Activated CD8-positive, alpha-beta memory T cell treated with anti-CD3 and anti-CD28 coated beads for 4 hours (primary cell): ENCODE measurements around the gene KRT85.
"Not testable (repeated sequence)": the region's sequence is repeated elsewhere in the genome, so short reads cannot be mapped to it uniquely, and the experiment has no call there.

ENCODE experiments used
- DNase-seq, 2 donors: peaks; one replicate each; pipeline ENCODE4 v3.0.0-alpha.2; 2020; ENCODE audit warnings: low read depth in 2 of 2

KRT85 gene

GRCh38 chr12:52349196-52349595 lies 18.1 kb downstream of the KRT85 start:
- no peak for DNase-seq

- no peak for DNase-seq
Measured at GRCh38 chr12:52347551-52348510, 19.4 kb downstream of the KRT85 start.

DNA sequence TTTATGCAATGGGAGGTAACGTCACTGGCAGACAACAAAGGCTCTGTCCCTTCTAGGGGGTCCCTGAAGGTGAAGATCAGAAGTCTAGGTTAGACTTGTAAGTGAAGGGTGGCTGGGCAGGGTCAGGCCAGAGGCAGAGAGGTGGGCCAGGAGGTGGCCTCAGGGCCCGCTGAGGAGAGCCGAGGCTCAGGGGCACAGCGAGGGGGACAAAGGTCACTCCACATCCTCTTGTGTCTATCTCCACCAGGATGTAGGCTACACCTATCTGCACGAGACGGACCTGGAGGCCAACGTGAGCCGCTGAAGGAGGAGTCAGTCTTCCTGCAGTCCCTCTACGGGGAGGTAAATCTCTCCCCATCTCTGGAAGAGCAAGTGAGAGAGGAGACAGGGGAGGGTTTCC lies 20.3 kb downstream of the KRT85 start:
- DNase-seq, result no peak

DNA sequence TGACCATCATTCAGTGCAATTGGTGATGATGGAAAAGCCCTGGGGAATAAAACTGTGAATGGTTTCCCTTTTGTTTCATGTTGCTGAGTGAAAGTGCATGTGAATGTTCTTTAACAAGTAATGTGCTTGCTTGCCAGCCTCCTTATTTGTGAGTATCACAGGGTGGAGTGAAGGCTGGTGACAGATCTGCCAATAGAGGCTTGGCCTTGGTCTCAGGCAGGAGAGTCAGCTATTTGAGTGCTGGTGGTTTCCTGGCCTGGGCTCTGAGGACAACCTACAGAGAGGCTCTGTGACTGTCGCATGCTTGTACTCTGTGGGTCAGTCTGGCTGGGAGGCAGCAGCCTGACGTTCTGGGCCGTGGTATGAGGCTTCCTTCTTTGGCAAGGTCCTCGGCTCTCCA lies 20.7 kb downstream of the KRT85 start:
- DNase-seq, result no peak

DNA sequence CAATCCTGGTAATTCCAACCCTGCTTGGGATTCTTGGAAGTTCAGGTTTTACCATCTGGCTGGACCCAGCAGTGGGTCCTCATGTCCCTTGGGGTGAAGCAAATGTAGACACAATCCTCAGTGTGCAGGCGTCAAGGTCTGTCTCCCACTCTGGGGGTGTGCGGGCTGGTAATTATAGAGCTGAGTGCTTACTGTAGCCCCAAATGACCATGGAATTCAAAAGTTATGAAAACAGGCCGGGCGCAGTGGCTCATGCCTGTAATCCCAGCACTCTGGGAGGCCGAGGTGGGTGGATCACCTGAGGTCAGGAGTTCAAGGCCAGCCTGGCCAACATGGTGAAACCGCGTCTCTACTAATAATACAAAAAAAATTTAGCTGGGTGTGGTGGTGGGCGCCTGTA lies 22.2 kb downstream of the KRT85 start:
- DNase-seq, result not testable (repeated sequence)

DNA sequence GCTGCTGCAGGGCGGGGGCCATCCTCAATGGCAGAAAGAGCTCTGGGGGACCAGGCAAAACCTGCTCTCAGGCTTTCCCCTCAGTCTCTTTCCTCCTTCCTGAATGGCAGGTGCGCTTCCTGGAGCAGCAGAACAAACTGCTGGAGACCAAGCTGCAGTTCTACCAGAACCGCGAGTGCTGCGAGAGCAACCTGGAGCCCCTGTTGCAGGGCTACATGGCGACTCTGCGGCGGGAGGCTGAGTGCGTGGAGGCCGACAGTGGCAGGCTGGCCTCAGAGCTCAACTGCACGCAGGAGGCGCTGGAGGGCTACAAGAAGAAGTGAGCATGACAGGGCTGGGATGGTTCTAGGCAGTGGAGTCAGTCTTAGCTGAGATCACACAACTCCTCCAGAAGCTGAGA lies 23.2 kb downstream of the KRT85 start:
- DNase-seq, result no peak

DNA sequence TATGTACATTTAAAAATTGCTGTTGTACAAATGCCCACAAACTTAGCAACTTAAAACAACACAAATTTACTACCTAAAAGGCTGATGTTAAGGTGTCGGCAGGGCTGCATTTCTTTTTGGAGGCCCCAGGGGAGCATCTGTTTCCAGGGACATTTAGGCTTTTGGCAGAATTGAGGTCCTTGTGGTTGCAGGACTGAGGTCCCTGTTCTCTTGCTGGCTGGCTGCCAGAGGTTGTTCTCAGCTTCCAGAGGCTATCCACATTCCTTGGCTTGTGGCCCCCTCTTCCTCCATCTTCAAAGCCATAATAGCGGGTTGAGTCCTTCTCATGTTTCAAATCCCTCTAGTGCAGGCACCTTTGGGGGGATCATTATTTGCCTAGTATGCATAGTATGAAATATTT lies 23.7 kb downstream of the KRT85 start:
- no peak for DNase-seq

DNA sequence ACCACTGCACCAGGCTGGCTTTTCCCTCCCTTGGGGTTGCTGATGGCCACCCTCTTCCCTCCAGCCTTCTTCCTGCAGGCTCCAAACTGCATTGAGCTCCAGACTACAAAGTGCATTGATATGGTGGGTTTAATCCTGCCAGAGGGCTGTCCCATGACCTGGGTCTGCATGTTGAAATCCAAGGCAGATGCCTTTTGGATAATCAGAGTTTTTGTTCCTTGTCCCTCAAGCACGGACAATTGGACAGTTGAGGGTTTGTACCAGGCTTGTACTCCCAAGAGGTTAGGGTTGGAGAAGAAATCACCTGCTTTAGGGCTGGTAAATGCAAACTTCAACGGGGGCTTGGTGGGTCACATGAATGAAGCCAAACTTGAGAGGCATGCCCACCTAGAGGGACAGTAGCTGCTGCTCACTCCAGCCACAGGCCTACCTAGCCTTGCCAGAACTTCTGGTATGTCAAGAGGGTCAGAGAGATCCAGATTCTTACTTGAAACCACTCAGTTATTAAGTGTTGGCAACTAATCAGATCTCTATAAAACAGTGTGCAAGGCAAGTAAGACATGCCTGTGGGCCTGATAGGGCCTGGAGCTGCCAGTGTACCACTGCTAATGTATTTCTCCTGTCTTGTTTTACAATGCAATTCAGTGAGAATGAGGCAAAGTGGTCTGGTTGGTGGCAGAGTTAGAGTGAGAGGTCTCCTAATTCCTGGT lies 24.3 kb downstream of the KRT85 start:
- no peak for DNase-seq

- DNase-seq, result no peak
Measured at GRCh38 chr12:52341066-52341580, 26.2 kb downstream of the KRT85 start.

DNA sequence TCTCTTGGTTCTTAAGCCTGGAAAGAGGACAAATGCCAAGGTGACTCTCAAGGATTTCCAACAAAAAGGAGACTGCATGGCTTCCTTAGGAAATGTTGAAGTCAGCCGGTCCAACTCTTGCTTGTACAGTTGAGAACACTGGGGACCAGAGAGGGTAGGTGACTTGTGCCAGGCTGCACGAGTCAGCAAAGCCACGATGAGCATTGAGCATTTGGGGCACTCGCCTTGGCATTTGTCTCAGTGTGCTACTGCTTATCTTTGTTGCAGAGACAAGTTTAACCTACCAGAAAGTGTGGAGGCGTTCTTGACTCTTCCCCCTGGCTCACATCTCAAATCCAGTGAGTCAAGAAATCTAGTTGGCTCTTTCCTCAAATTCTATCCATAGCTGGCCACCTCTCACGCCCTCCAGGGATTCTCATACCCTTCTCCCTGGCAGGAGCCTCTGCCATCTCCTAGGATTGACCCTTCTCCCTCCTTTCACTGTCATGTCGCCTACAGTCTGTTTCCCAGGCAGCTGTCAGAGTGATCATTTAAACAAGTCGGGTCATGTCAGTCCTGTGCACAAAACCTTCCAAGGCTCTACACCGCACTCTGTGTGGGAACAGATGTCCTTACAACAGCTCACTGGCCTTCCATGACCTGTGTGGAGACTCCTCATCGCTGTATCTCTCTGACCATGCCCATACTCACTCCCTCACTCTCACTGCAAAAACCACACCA lies 28.9 kb downstream of the KRT85 start:
- DNase-seq, result no peak

GRCh38 chr12:52337054-52337453 lies 30.2 kb downstream of the KRT85 start:
- DNase-seq, result no peak

- no peak for DNase-seq
Measured at GRCh38 chr12:52336641-52337040, 30.6 kb downstream of the KRT85 start.

GRCh38 chr12:52335598-52336262 lies 31.6 kb downstream of the KRT85 start:
- no peak for DNase-seq

- no peak for DNase-seq
Measured at GRCh38 chr12:52334185-52334584, 33.1 kb downstream of the KRT85 start.

GRCh38 chr12:52333321-52333720 lies 34.0 kb downstream of the KRT85 start:
- no peak for DNase-seq

DNA sequence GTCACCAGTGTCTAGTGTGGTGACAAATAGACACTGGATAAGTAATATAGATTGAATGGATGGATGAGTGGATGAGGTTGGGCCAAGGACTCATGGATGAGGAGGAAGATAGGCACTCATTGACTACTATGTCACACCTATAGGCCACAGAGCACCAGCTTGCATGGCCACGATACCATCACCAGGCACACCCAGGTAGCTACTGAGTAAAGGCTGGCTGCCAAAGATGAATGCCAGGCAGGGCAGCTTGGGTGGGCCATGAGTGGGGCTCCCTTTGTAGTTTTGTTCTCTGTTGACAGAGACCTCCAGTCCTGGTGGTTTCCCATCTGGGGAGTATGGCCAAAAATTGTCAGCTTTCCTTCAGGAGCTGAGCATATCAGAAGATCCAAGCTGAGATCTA lies 34.9 kb downstream of the KRT85 start:
- DNase-seq, result no peak

DNA sequence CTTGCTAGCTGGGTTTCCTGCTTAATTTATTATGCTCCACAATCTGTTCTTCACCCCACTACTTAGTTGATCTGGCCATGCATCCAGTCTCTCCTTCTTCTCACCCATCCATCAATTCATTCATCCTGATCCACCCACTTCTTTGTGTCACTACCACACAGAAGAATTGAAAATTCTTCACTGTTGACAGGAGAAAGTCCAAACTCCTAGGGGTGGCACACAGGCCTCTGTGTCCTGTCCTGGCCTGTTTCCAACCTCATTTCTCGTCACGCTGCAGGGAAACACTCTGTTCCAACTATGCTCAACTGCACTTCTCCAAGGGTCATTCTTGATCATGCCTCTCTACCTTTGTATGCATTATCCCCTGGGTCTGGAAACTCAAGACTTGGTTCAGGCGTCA lies 35.4 kb downstream of the KRT85 start:
- DNase-seq, result no peak

- no peak for DNase-seq
Measured at GRCh38 chr12:52331039-52331438, 36.2 kb downstream of the KRT85 start.

DNA sequence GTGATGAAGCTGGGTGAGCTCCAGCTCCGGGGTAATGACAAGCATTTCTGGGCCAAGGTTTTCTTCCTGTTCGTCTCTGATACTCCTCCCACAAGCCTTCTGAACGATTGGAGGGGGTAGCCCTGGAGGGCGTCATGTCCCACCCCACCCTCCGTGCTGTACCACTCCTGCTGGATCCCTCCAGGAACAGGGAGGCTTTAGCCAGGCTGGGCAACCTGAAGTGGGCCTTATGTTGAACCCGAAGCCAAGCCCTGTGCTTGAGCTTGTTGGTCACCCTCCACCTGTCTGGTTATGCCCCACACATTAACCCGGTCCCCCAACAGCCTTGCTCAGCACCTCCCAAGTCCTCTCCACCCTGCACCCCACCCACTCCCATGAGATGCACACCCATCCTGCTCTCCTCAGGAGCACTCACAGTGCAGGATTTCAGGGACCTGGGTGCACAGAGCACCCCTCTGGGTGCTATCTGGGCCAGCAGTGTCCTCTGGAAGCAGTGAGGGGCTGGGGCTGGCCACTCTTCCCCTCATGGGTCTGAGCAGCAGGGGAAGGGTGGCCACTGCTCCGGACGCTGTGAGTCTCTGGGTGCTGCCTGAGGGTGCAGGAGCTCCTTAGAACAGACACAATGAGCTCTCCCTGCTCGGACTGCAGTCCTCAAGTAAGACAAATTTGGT lies 39.3 kb downstream of the KRT85 start:
- no peak for DNase-seq

DNA sequence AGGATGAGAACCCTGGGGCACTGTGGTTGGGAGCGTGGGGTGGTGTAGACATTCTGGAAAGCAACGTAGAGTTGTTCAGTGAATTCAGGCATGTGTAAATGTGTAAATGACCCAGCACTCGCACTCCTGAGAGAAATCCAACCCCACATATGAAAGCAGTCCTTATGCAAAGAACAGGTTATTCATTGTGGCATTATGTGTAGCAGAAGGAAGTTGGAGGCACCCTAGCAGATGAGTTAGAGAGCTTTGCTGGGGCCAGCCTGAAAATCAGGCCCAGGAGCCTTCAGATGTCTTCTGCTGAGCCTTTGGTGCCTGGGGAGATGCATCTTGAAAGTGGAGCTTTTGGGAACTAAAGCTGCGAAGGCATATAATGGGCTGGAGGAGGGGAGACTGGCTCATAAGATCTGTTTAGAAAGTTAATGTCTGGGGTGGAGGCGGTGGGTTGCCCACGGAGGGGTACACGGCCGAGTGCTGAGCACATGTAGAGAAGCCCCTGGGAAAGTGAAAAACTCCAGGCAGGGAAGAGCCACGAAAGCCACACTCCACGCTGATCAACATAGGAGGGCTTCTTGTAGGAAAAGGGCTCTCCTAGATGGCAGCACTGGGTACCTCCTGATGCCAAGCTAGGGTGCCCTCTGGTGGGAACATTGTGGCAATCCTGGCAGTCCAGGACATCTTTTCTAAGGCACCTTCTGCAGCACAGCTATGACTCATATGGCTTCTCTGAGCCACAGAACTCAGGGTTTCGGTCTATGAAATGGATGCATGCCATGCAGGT lies 40.0 kb downstream of the KRT85 start:
- DNase-seq, result peak; percentile 57 to 71

GRCh38 chr12:52324153-52324444 lies 43.2 kb downstream of the KRT85 start:
- no peak for DNase-seq
